G401.6 (cell line): ENCODE data around the gene TMPRSS11D.
A peak's percentile ranks its signal among the peaks of the same experiment; 100 is the strongest.

Experiments used
- FAIRE-seq: peaks from 2 replicates; lab custom pipeline; 2012; peaks lifted over from hg19 to GRCh38; lab: Jason Lieb, UNC

Gene TMPRSS11D

DNA sequence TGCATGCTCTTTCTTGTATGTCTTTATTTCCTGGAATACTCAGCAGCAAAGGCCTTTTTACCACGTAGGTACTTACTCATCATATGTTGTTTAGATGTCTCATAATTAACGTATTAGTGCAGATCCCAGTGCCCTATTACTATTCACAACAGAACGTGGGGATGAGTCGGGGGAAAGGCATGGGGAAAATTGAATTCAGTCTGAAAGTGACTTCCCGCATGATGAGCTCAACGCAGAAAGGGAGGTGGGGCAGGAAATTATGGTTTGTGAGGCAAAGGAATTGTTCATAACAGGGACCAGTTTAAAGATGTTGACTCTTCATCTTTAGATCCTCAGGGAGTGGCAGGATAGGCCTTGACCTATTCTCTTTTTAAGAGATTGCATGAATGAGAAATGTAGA lies 2.0 kb upstream of the TMPRSS11D start:
- FAIRE-seq = no peak

DNA sequence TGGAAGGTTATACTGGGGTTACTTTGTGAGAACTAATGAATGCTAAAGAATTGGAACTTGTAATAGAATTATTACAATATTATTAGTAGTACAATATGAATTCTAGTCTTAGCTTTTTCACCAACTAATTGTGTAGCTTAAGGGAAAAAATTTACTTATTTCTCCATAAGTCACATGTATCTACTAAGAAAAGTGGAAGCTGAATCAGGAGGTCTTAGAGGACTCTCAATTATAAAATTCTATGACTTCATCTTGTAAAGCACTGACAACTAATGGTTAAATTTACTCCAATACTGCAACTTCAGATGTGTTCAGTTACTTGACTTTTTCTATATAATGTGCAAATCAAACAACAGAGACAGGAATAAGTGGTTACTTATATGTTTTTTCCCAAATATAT lies 899 bp upstream of the TMPRSS11D start:
- FAIRE-seq = no peak

DNA sequence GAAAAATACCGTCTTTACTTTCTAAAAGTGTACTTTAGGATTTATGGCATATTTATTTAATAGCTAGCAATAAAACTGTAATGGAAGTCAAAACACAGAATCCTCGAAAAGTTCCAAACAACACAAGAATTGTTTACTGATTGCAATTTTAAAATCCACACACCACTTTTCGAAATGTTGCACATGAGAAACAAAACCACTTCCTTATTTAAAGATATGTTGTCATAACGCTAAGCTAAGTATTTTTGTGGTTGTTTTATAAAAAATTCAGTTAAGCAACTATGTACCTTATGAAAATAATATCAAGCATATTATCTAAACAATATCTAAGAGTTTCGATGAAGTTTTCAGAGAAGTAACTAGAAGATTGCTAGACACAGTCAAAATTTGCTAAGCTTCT lies 344 bp downstream of the TMPRSS11D start:
- no peak for FAIRE-seq

GRCh38 chr4:67880866-67881610 lies 2.8 kb downstream of the TMPRSS11D start:
- FAIRE-seq = no peak

DNA sequence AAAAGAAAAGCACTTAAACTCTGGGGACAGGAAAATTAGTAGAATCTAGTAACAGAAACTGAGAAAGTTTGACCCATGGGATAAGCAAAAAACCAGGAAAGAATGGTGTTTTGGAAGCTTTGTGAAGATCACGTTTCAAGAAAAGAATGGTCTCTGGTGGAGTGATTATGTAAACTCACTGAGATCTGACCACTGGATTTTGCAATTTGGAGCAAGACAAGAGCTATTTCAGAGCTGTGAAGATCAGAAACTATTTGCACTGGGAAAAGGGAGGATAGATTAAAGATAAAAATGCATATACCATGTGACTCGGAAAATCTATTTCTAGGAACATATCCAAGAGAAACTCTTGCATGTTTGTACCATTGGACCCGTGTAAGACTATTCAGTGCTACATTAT lies 4.3 kb downstream of the TMPRSS11D start:
- FAIRE-seq = no peak

GRCh38 chr4:67877086-67877485 lies 6.7 kb downstream of the TMPRSS11D start:
- no peak for FAIRE-seq

DNA sequence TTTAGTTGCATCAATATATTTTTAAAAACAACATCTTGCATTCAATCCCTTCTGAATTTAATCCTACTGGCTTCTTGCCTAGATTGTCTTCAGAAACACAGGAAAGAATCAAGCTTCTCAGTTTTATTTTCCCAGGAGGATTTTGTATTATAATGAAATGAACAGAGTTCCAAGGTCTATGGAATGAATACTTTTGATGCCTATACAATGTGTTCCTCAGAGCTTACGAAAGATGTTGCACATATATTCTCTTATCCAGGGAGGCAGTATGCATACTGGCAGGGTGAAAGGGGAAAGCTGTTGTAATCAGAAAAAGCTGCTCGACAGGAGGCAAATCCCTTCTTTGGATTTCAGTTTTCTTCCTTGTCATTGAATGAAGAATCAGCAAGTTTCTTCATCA lies 8.8 kb downstream of the TMPRSS11D start:
- FAIRE-seq = no peak

GRCh38 chr4:67873116-67873515 lies 10.7 kb downstream of the TMPRSS11D start:
- no peak for FAIRE-seq

GRCh38 chr4:67871867-67872266 lies 11.9 kb downstream of the TMPRSS11D start:
- peak; percentile 86 for FAIRE-seq

DNA sequence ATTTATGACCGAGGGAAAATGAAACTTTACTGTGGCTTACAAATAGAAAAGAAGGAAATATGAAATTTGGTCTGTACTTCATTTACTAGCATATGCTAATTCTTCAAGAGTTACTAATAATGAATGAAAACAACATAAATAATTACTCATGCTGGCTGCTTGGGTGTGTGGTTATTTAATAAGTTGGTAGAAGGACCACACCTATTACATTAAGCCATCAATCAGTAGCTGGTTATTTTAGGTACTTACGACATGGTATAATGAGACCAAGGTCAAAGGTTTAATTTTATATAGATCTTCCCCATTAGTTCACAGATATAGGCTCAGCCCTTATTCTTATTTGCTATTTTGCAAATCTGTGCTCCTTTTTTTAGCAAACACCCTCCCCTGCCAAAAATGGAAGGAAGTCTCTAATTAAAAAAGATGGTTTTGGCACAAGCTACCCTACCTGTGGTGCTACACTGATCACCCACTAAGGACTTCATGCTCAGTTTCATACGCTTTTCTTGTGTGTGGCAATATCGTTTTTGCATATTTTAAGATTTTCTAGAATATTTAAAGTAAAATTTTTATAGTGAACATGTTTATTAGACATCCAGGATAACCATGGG lies 14.1 kb downstream of the TMPRSS11D start:
- no peak for FAIRE-seq

DNA sequence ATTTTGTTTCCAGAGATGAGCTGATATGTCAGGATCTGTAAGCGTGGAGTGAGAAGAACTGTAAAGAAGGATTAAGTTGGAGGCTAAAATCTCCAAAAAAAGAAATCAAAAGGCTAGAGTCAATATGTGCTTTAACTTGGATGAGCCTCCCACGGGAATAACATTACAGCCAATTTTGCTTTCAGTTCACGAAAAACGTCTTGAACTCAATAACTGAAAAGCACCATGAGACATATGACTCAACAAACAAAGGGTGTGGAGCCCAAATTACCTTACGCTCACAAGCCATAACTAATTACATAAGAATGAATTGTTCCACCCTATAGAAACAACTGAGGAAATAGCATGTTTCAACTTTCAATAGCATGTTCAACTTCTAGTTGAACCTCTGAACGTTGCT lies 22.3 kb downstream of the TMPRSS11D start:
- FAIRE-seq = no peak

DNA sequence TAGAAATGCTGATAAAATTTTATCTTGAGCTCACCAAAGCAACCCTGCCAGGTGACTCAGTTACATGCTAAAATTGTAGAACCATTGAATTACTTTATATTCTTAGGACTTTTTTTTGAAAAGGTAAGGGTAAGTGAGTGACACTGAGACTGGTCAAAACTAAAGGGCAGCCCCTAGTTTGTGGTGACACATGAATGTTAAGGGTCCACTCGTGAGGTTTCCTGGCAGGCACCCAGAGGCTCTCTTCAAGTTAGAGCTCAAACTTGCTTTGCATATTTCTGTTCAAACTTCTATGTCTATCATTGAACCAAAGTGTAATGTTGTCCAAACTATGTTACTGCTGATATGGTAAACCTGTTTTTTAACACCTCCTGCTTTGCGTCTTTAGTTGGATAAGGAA lies 30.5 kb downstream of the TMPRSS11D start:
- no peak for FAIRE-seq

GRCh38 chr4:67820903-67821302 lies 62.9 kb downstream of the TMPRSS11D start:
- FAIRE-seq = no peak

- no peak for FAIRE-seq
Observed at GRCh38 chr4:67810011-67810410, 73.8 kb downstream of the TMPRSS11D start.

DNA sequence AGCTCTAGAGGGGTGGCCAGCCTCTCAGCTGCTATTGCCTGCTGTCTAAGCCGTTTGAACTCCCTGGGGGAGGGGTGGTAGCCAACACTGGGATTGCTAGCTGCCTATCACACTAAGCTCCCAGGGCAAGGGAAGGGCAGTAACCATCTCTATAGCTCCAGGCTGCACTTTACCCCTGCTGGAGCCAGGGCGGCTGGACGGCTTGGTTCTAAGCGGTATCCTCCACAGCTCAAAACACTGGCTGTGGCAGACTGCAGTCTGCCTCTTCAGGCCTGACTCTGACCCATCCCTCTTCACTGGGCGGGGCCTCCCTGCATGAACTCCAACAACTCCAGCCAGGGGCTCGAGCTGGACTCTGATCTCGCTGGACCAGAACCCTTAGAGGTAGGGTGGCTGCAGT lies 74.3 kb downstream of the TMPRSS11D start:
- no peak for FAIRE-seq

DNA sequence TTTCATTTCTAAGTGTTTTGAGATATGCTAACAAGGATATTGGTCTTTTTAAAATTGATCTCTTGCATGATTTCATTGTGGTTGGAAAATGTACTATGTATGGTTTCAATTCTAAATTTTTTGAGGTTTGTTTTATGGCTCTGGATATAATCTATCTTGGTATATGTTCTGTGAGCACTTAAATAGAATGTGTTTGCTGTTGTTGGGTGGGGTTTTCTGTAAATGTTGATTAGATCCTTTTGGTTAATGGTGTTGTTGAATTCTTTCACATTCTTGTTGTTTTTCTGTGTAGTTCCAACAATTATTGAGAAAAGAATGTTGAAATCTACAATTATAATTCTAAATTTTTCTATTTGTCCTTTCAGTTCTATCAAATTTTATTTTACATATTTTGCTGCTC lies 87.0 kb downstream of the TMPRSS11D start:
- no peak for FAIRE-seq

GRCh38 chr4:67790721-67791120 lies 93.1 kb downstream of the TMPRSS11D start:
- FAIRE-seq = no peak

GRCh38 chr4:67787311-67787710 lies 96.5 kb downstream of the TMPRSS11D start:
- FAIRE-seq = no peak

- FAIRE-seq = no peak
Observed at GRCh38 chr4:67785528-67785927, 98.3 kb downstream of the TMPRSS11D start.

GRCh38 chr4:67779631-67780030 lies 104.2 kb downstream of the TMPRSS11D start:
- no peak for FAIRE-seq

- no peak for FAIRE-seq
Observed at GRCh38 chr4:67776746-67777145, 107.1 kb downstream of the TMPRSS11D start.
